NCI-H2029 treated with DMSO at 0.1 percent for 48 hours (cell line): Measurements from ENCODE around the gene GEMIN7.

Experiments
- DNase-seq: peaks from one replicate; lab custom pipeline; 2025; lab: John Stamatoyannopoulos, UW

Gene GEMIN7, protein sequence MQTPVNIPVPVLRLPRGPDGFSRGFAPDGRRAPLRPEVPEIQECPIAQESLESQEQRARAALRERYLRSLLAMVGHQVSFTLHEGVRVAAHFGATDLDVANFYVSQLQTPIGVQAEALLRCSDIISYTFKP

GRCh38 chr19:45079063-45079910 is at the start of gene GEMIN7:
GEMIN7 (plus strand) TSS chr19:45079260; CDS start chr19:45090115, 10,855 bp downstream.
- DNase-seq: peak; percentile 18

GRCh38 chr19:45030825-45031224 is 48.2 kb upstream of the GEMIN7 start:
- no peak for DNase-seq

- no peak for DNase-seq
Observed at GRCh38 chr19:45032421-45032820, 46.6 kb upstream of the GEMIN7 start.

GRCh38 chr19:45035755-45036154 is 43.3 kb upstream of the GEMIN7 start:
- no peak for DNase-seq

- DNase-seq: no peak
Observed at GRCh38 chr19:45037393-45038169, 41.5 kb upstream of the GEMIN7 start.

DNA sequence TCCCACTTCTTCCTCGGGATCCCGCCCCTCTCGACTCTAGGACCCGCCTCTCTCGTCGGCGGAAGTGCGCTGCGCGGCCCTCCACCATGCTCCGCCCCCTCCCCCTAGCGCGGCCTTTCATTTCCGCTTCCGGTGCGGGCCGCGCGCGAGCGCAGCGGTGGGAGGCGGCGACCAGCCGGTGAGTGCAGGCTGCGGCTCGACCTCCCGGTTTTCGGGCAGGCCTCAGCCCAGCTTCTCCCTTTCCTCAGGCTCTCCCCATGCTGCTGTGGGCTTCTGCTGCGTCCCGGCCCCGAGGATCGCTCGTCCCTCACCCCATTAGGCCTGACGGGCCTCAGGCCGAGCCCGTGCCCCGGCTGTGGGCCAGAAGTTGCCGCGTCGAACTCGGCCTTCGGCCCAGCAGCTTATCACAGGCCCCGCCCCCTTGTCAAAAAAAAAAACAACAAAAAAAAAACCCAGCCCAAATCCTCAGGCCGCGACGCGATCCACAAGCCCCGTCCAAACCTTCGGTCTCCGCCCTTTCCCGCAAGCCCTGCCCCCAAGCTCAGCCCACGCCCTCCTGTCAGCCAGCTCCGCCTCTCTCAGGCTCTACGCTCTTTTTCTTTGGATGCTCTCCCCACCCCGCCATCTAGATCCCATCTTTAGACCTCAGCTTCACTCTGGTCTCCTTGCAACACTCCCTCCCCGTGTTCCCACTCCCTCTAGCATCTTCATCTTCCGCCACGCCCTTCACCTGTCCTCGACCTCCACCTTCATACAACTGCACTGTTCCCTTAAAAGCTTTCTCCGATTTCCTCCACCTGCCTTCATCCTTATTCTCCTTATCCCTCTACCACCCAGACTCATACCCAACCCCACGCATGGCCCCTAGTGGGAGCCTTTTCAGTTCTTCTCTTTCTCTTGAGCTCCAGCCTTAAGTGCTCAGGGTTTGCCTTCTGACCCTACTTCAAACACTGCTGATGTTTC is 39.8 kb upstream of the GEMIN7 start, which contains the start of gene CLASRP:
CLASRP (plus strand) TSS at position 115 of the 963 bp plus-strand sequence. CDS start 1,168 bp downstream, outside the sequence.
- DNase-seq: peak; percentile 70

- DNase-seq: no peak
Observed at GRCh38 chr19:45040059-45040771, 38.8 kb upstream of the GEMIN7 start.

DNA sequence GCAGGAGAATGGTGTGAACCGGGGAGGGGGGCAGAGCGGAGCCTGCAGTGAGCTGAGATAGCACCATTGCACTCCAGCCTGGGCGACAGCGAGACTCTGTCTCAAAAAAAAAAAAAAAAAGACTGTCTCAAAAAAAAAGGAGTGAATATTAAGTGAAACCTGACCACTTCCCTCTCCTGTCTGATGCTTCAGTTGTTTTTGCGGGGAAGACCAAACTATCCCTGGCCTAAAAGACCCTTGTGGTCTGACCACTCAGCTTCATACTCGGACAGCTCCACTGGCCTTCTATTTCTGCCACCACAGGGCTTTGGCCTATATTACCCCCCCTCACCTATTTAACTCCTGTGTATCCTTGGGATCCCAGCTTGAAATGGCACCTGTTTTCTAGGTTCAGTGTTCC is 37.9 kb upstream of the GEMIN7 start:
- no peak for DNase-seq

GRCh38 chr19:45045671-45046353 is 33.2 kb upstream of the GEMIN7 start:
- DNase-seq: peak; percentile 22

- no peak for DNase-seq
Observed at GRCh38 chr19:45046355-45046754, 32.7 kb upstream of the GEMIN7 start.

DNA sequence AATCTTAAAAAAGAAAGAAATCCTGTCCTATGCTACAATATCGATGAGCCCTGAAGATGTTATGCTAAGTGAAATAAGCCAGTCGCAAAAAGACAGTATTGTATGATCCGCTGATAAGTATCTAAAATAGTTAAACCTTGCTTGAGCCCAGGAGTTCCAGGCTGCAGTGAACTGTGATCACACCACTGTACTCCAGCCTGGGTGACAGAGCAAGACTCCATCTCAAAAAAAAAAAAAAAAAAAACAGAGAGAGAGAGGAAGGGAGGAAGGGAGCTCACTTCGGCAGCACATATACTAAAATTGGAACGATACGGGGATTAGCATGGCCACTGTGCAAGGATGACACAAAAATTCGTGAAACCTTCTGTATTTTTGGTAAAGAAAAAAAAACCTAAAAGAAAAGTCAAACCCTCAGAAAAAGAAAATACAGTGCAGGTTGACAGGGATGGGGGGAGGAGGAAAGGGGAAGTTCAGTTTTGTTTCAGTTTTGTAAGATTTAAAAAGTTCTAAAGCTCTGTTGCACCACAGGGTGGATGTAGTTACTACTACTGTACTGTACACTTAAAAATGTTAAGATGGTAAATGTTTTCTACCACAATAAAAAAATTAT is 31.8 kb upstream of the GEMIN7 start:
- no peak for DNase-seq

DNA sequence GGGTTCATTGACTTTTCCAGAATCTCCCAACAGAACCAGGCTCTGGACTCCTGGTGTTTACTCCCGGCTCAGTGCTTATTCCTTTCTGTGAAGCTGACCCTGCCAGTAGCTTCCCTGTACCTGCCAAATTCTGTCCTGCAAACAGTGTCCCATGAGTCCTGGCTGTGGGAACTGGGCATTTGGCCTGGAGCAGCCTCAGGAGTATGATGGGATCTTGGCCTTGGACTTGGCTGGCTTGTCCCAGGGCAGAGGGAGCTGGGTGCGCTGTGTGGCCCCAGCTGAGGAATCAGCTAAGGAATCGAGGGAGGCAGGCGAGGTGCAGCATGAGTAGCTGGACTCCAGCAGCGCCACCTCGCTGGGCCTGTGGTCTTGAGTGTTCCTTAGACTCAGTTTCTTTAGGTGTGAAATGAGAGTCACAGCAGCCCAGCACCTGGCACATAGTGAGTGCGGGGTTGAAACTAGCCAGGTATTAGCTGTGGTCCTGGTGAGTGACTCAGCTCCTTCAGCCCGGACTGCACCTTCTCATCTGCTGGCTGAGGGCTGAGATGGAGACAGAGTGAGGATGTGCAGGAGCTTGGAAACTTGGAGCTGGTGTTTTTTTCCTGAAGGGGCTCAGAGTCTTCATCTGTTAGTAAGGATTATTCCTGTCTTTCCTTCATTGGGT is 29.9 kb upstream of the GEMIN7 start:
- no peak for DNase-seq

GRCh38 chr19:45050036-45050435 is 29.0 kb upstream of the GEMIN7 start:
- no peak for DNase-seq

- DNase-seq: no peak
Observed at GRCh38 chr19:45051929-45052579, 27.0 kb upstream of the GEMIN7 start.

- no peak for DNase-seq
Observed at GRCh38 chr19:45056831-45057230, 22.2 kb upstream of the GEMIN7 start.

- no peak for DNase-seq
Observed at GRCh38 chr19:45057444-45057843, 21.6 kb upstream of the GEMIN7 start.

DNA sequence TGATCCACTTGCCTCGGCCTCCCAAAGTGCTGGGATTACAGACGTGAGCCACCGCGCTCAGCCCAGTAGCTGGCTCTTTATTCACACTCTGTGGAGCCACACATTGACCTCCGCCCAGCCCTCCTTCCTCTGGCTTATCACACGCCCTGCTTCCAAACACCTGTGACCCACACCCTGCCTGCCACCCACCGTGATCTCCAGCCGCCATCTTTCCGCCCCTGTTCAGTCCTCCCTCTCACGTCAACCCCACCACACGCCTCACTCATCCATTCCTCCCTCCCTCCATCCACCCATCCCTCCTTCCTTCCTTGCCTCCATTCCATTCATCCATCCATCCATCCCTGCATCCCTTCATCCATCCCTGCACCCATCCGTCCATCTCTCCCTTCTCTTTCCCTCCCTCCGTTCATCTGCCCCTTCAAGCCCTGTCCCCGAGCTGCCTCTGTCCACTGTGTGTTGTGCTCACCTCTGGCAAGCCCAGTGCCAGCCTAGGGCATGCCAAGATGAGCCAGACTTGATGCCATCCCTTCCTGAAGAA is 20.4 kb upstream of the GEMIN7 start:
- DNase-seq: no peak

- peak; percentile 38 for DNase-seq
Observed at GRCh38 chr19:45059258-45059965, 19.6 kb upstream of the GEMIN7 start.
